ENCODE data around the gene AK3. TPM values are rescaled to one million over a fixed set of nuclear protein-coding genes. Genes with fewer than 3 reads are reported as not detected.
"Not testable (repeated sequence)": the region's sequence is repeated elsewhere in the genome, so short reads cannot be mapped to it uniquely, and the experiment has no call there.

Gene AK3
- total RNA-seq, 1 donor from 2014 or later, result 203 TPM

- DNase-seq (no peak), ATAC-seq (ENCODE audit: poor library complexity) (no peak)
- intact Hi-C loops (cut with DNase I), result no loop called here
Observed at GRCh38 chr9:4755026-4755609, 14.1 kb upstream of the AK3 start.

- DNase-seq; ATAC-seq (ENCODE audit: poor library complexity); intact Hi-C loops (cut with DNase I): not testable (repeated sequence)
Observed at GRCh38 chr9:4754530-4754929, 13.5 kb upstream of the AK3 start.

GRCh38 chr9:4750023-4750673 lies 9.1 kb upstream of the AK3 start:
- peak; percentile 59 for ATAC-seq (ENCODE audit: poor library complexity)
- DNase-seq, result no peak

GRCh38 chr9:4748612-4749011 lies 7.6 kb upstream of the AK3 start:
- no peak for ATAC-seq (ENCODE audit: poor library complexity)
- intact Hi-C loops (cut with DNase I), result no loop called here
- DNase-seq, result no peak

More at GRCh38 chr9:4750023-4750673, 9.1 kb upstream of the AK3 start:
- intact Hi-C loops (cut with DNase I), result no loop called here

GRCh38 chr9:4746278-4747030 lies 5.5 kb upstream of the AK3 start:
- ATAC-seq (ENCODE audit: poor library complexity) (no peak), DNase-seq (no peak)
- intact Hi-C loops (cut with DNase I), result no loop called here

GRCh38 chr9:4743131-4743875 lies 2.3 kb upstream of the AK3 start:
- intact Hi-C loops (cut with DNase I), result no loop called here
- no peak for DNase-seq

GRCh38 chr9:4742246-4742645 lies 1.2 kb upstream of the AK3 start:
- intact Hi-C loops (cut with DNase I), result no loop called here
- DNase-seq, result no peak
- ATAC-seq (ENCODE audit: poor library complexity), result no peak

More at GRCh38 chr9:4743131-4743875, 2.3 kb upstream of the AK3 start:
- no peak for ATAC-seq (ENCODE audit: poor library complexity)

- DNase-seq (peak; percentile 57), ATAC-seq (ENCODE audit: poor library complexity) (peak; percentile 71)
- intact Hi-C loops (cut with DNase I), result no loop called here
Observed at GRCh38 chr9:4741365-4742089, 525 bp upstream of the AK3 start.

GRCh38 chr9:4740388-4740637 lies 689 bp downstream of the AK3 start:
- no peak for ATAC-seq (ENCODE audit: poor library complexity)
- intact Hi-C loops (cut with DNase I), result no loop called here
- no peak for DNase-seq

GRCh38 chr9:4739587-4740387 lies 1.2 kb downstream of the AK3 start:
- intact Hi-C loops (cut with DNase I), result no loop called here
- ATAC-seq (ENCODE audit: poor library complexity) (no peak), DNase-seq (no peak)

GRCh38 chr9:4738866-4739586 lies 2.0 kb downstream of the AK3 start:
- DNase-seq (no peak), ATAC-seq (ENCODE audit: poor library complexity) (no peak)
- intact Hi-C loops (cut with DNase I), result no loop called here

- ATAC-seq (ENCODE audit: poor library complexity) (no peak), DNase-seq (no peak)
- intact Hi-C loops (cut with DNase I), result loop anchor here (5.0 kb wide), 1 partner anchor 37 kb away; no protein-coding TSS in a partner anchor
Observed at GRCh38 chr9:4734150-4734549, 6.9 kb downstream of the AK3 start.

GRCh38 chr9:4732890-4733289 lies 8.1 kb downstream of the AK3 start:
- DNase-seq, result no peak
- no peak for ATAC-seq (ENCODE audit: poor library complexity)
- intact Hi-C loops (cut with DNase I), result loop anchor here (5.0 kb wide), 1 partner anchor 36 kb away; no protein-coding TSS in a partner anchor

GRCh38 chr9:4727593-4727992 lies 13.4 kb downstream of the AK3 start:
- intact Hi-C loops (cut with DNase I), result no loop called here
- no peak for ATAC-seq (ENCODE audit: poor library complexity)
- no peak for DNase-seq

GRCh38 chr9:4725706-4726442 lies 15.1 kb downstream of the AK3 start:
- ATAC-seq (ENCODE audit: poor library complexity) (no peak), DNase-seq (no peak)
- intact Hi-C loops (cut with DNase I), result no loop called here

- DNase-seq (no peak), ATAC-seq (ENCODE audit: poor library complexity) (no peak)
- intact Hi-C loops (cut with DNase I), result no loop called here
Observed at GRCh38 chr9:4721736-4722135, 19.3 kb downstream of the AK3 start.

GRCh38 chr9:4718911-4719310 lies 22.1 kb downstream of the AK3 start:
- intact Hi-C loops (cut with DNase I), result no loop called here
- ATAC-seq (ENCODE audit: poor library complexity) (no peak), DNase-seq (no peak)
